B cell (primary cell): ENCODE data around the gene RIC8B. TPM values are rescaled to one million over a fixed set of nuclear protein-coding genes. Genes with fewer than 3 reads are reported as not detected.

Experiments
- ATAC-seq: fragments of 200-7000 bp; cut with Tn5 transposase; one replicate; pipeline ENCODE4 v1.10.0; 2021; ENCODE audit warnings: low read depth, mild to moderate bottlenecking, moderate number of reproducible peaks, moderate library complexity
- CTCF ChIA-PET: fragments of 350-600 bp; sonication (Branson Sonifier 250); formaldehyde crosslinking; loops from one replicate; lab custom pipeline; 2021; ENCODE audit warnings: antibody characterized with exemption, inconsistent platforms; lab: Charles Lee
- POLR2A ChIA-PET: fragments of 350-600 bp; sonication (Branson Sonifier 250); formaldehyde crosslinking; loops from one replicate; lab custom pipeline; 2021; ENCODE audit warnings: antibody characterized with exemption; lab: Charles Lee
- DNase-seq: peaks from one replicate; pipeline ENCODE4 v3.0.0; 2013
- H2AFZ ChIP-seq: 2 replicates; pipeline ENCODE4 v1.6.1; 2012; ENCODE audit warnings: mild to moderate bottlenecking, low read depth, low read length; ENCODE audit not compliant: insufficient read depth, poor library complexity, severe bottlenecking
- H3K27ac ChIP-seq, 2 donors: 1 replicate in 1 of 2; 2 replicates in 1 of 2; pipeline ENCODE4 v1.5.1; 2012 to 2013; ENCODE audit warnings: low read length in 2 of 2, mild to moderate bottlenecking in 2 of 2, moderate library complexity in 1 of 2
- H3K27me3 ChIP-seq, 4 experiments: fragments of 200-600 bp in 1 of 4; sonication (generic) in 1 of 4; replicated peaks in 1 of 4; 1 replicate in 2 of 4; 2 replicates in 2 of 4; pipeline versions ENCODE4 v1.6.1 to v1.7.0; 2013 to 2016; ENCODE audit warnings: low read length in 3 of 4, mild to moderate bottlenecking in 2 of 4, mixed read lengths in 1 of 4, moderate library complexity in 1 of 4; ENCODE audit not compliant: insufficient read depth in 4 of 4, control insufficient read depth in 3 of 4; ENCODE audit errors: control extremely low read depth in 1 of 4
- H3K36me3 ChIP-seq, 2 experiments: replicated peaks in 1 of 2; 1 replicate in 1 of 2; 2 replicates in 1 of 2; pipeline versions ENCODE4 v1.6.1 to v1.7.1; 2013; ENCODE audit warnings: low read length in 1 of 2; ENCODE audit not compliant: insufficient read depth in 2 of 2, control insufficient read depth in 1 of 2; ENCODE audit errors: control extremely low read depth in 1 of 2, extremely low read depth in 1 of 2
- H3K4me1 ChIP-seq, 2 donors: fragments of 200-600 bp in 1 of 2; sonication (generic) in 1 of 2; 1 replicate in 1 of 2; 2 replicates in 1 of 2; pipeline versions ENCODE4 v1.5.1 to v1.6.1; 2013 to 2017; ENCODE audit warnings: low read length in 2 of 2; ENCODE audit not compliant: control insufficient read depth in 2 of 2, insufficient read depth in 2 of 2
- H3K4me2 ChIP-seq: replicated peaks from 2 replicates; pipeline ENCODE3; 2012; ENCODE audit warnings: mild to moderate bottlenecking, low read depth, low read length; ENCODE audit not compliant: poor library complexity, severe bottlenecking
- H3K4me3 ChIP-seq, 5 experiments: fragments of 200-600 bp in 1 of 5; sonication (generic) in 1 of 5; 1 replicate in 3 of 5; 2 replicates in 2 of 5; pipeline versions ENCODE4 v1.5.1 to v1.7.0; 2011 to 2016; ENCODE audit warnings: low read length in 4 of 5, mild to moderate bottlenecking in 4 of 5, low read depth in 2 of 5, control low read depth in 1 of 5, moderate library complexity in 1 of 5; ENCODE audit not compliant: insufficient read depth in 1 of 5; ENCODE audit errors: control extremely low read depth in 1 of 5, extremely low read depth in 1 of 5
- H3K79me2 ChIP-seq: fragments of 200-600 bp; sonication (generic); one replicate; pipeline ENCODE4 v1.6.0; 2016; ENCODE audit warnings: low read length; ENCODE audit not compliant: control insufficient read depth, insufficient read depth
- H3K9ac ChIP-seq: fragments of 200-600 bp; sonication (generic); 2 replicates; pipeline ENCODE4 v1.6.1; 2017; ENCODE audit warnings: mild to moderate bottlenecking, low read length, moderate library complexity
- H3K9me3 ChIP-seq, 3 donors: one replicate each; pipeline versions ENCODE4 v1.6.1 to v1.7.1; 2013; ENCODE audit warnings: low read length in 2 of 3; ENCODE audit not compliant: control insufficient read depth in 2 of 3, insufficient read depth in 1 of 3; ENCODE audit errors: control extremely low read depth in 1 of 3
- H4K20me1 ChIP-seq: 2 replicates; pipeline ENCODE4 v1.6.0; 2012; ENCODE audit warnings: mild to moderate bottlenecking, low read length; ENCODE audit not compliant: insufficient read depth, control insufficient read depth, poor library complexity, severe bottlenecking
- H3K27ac Mint-ChIP-seq: one replicate; pipeline ENCODE4 v1.8.0; 2021; ENCODE audit warnings: mixed read lengths
- H3K27me3 Mint-ChIP-seq: one replicate; pipeline ENCODE4 v1.8.0; 2021; ENCODE audit warnings: mixed read lengths
- H3K4me1 Mint-ChIP-seq: one replicate; pipeline ENCODE4 v1.8.0; 2021; ENCODE audit warnings: mixed read lengths
- H3K4me3 Mint-ChIP-seq: one replicate; pipeline ENCODE4 v1.8.0; 2021; ENCODE audit warnings: mixed read lengths
- H3K9me3 Mint-ChIP-seq: one replicate; pipeline ENCODE4 v1.8.0; 2022; ENCODE audit warnings: mixed read lengths; ENCODE audit not compliant: insufficient read depth
- EZH2 ChIP-seq: IDR thresholded peaks from 2 replicates; pipeline ENCODE4 v1.6.1; 2012; ENCODE audit warnings: borderline replicate concordance, low read depth, mild to moderate bottlenecking, moderate library complexity, low read length; ENCODE audit not compliant: insufficient read depth, poor library complexity, severe bottlenecking
- WGBS: methylation state at CpG from one replicate; pipeline ENCODE4 v1.1.5; 2013; ENCODE audit warnings: missing lambda C conversion rate; ENCODE audit not compliant: insufficient coverage; 5-methylcytosine and 5-hydroxymethylcytosine counted together
- intact Hi-C: fragments of 100-400 bp; cut with micrococcal nuclease; formaldehyde crosslinking; loops from one replicate; pipeline ENCODE4 v1.10.0; 2022
- polyA plus RNA-seq: library from polyadenylated mRNA; depleted of rRNA; stranded (reverse); fragments of >200 nt; gene quantifications from 2 replicates; pipeline ENCODE4 v1.2.3, GENCODE V29; 2012
- total RNA-seq, 2 donors: library from RNA; stranded (reverse); fragments of 120-200 nt in 1 of 2; gene quantifications; 1 replicate in 1 of 2; 2 replicates in 1 of 2; pipeline versions ENCODE4 v1.2.3 to v1.2.4, GENCODE V29; 2013 to 2022
- TF ChIP-seq, protein P1 (sequence below): fragments of 200-600 bp; IDR thresholded peaks from one replicate; pipeline ENCODE4 v1.8.0; 2022; ENCODE audit warnings: antibody characterized with exemption, mild to moderate bottlenecking

The RIC8B gene
- total and polyA plus RNA-seq, 2 donors (not counting 1 experiment from before 2014, with no cell fraction given): 3.0 to 14.8 TPM

DNA sequence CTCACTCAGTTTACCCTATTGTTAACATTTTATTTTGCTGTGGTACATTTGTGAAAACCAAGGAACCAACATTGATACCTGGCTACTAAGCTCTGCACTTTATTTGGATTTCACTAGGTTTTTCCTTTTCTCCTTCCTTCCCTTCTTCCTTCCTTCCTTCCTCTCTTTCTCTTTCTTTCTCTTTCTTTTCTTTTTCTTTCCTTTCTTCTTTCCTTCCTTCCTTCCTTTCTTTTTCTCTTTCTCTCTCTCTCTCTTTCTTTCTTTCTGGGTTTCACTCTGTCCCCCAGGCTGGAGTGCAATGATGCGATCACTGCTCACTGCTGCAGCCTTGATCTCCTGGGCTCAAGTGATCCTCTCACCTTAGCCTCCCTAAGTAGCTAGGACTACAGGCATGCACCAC is 152.2 kb downstream of the RIC8B start:
- Mint-ChIP-seq H3K4me3 (no peak overlapping the region), H3K27ac (no peak overlapping the region), H3K4me1 (no peaks in the 10 kb centered on the region), H3K9me3 (peaks cover 7% of the 10 kb centered on the region), H3K27me3 (peaks cover 77% of the 10 kb centered on the region)
- no peak overlapping the region for H3K4me3 ChIP-seq
- no peak for DNase-seq
- no peaks in the 10 kb centered on the region for H4K20me1 ChIP-seq
- TF ChIP-seq, protein P1, sequence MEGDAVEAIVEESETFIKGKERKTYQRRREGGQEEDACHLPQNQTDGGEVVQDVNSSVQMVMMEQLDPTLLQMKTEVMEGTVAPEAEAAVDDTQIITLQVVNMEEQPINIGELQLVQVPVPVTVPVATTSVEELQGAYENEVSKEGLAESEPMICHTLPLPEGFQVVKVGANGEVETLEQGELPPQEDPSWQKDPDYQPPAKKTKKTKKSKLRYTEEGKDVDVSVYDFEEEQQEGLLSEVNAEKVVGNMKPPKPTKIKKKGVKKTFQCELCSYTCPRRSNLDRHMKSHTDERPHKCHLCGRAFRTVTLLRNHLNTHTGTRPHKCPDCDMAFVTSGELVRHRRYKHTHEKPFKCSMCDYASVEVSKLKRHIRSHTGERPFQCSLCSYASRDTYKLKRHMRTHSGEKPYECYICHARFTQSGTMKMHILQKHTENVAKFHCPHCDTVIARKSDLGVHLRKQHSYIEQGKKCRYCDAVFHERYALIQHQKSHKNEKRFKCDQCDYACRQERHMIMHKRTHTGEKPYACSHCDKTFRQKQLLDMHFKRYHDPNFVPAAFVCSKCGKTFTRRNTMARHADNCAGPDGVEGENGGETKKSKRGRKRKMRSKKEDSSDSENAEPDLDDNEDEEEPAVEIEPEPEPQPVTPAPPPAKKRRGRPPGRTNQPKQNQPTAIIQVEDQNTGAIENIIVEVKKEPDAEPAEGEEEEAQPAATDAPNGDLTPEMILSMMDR: peak; percentile 23
- no peak for TF ChIP-seq EZH2
- H3K79me2 ChIP-seq: no peaks in the 10 kb centered on the region
- H3K27me3 ChIP-seq: peaks cover 7 to 63% (median 54%) of the 10 kb centered on the region in 4 experiments
- no peak overlapping the region for H3K9ac ChIP-seq
- WGBS: 100% methylated on average over 1 of the region's 1 CpG
- peaks cover 0 to 3% of the 10 kb centered on the region in 2 donors for H3K4me1 ChIP-seq
- ATAC-seq: no peak
- intact Hi-C loops: loop anchor here (10.0 kb wide), 1 partner anchor 702 kb away; no protein-coding TSS in a partner anchor
- peaks cover 8 to 13% (median 10%) of the 10 kb centered on the region in 3 donors for H3K9me3 ChIP-seq
- no peak overlapping the region for H2AFZ ChIP-seq
- H3K4me2 ChIP-seq: no peak overlapping the region
- H3K36me3 ChIP-seq: no peaks in the 10 kb centered on the region
- H3K27ac ChIP-seq: no peak overlapping the region
- POLR2A ChIA-PET: no interaction called here
- CTCF ChIA-PET: no interaction called here

DNA sequence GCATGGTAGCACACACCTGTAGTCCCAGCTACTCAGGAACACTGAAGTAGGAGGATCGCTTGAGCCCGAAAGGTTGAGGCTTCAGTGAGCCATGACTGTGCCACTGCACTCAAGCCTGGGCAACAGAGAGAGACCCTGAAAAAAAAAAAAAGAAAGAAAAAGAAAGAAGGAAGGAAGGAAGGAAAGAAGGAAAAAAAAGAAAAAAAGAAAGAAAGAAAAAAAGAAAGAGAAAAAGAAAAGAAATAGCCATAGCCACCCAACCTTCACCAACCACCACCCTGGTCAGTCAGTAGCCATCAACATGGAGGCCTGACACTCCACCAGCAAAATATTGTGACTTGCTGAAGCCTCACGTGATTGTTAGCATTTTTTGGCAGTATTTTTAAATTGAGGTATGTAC is 159.8 kb downstream of the RIC8B start:
- H3K4me1 ChIP-seq: no peaks in the 10 kb centered on the region
- H3K4me1 Mint-ChIP-seq: no peaks in the 10 kb centered on the region
- H3K4me3 Mint-ChIP-seq: no peak overlapping the region
- no peak for TF ChIP-seq EZH2
- TF ChIP-seq, protein P1: no peak
- ChIA-PET CTCF (no interaction called here), POLR2A (no interaction called here)
- H3K4me2 ChIP-seq: no peak overlapping the region
- H3K4me3 ChIP-seq: no peak overlapping the region
- intact Hi-C loops: no loop called here
- WGBS: no CpG with 5 or more reads among the region's 3 CpGs
- no peak for DNase-seq
- H3K27me3 ChIP-seq: peaks cover 0 to 49% (median 34%) of the 10 kb centered on the region in 4 experiments
- H2AFZ ChIP-seq: no peak overlapping the region
- no peak for ATAC-seq
- H3K27me3 Mint-ChIP-seq: peaks cover 76% of the 10 kb centered on the region
- H3K9me3 Mint-ChIP-seq: no peaks in the 10 kb centered on the region
- H4K20me1 ChIP-seq: no peaks in the 10 kb centered on the region
- H3K79me2 ChIP-seq: no peaks in the 10 kb centered on the region
- no peak overlapping the region for H3K9ac ChIP-seq
- no peaks in the 10 kb centered on the region for H3K36me3 ChIP-seq
- H3K9me3 ChIP-seq: peaks cover 0 to 7% (median 3%) of the 10 kb centered on the region in 3 donors
- no peak overlapping the region for H3K27ac ChIP-seq
- no peak overlapping the region for H3K27ac Mint-ChIP-seq

Other genes starting within 250 kb of the RIC8B start
- gene RFX4, start 191.7 kb upstream of the RIC8B start, total RNA-seq: not detected in 2 replicates
- not detected in 2 replicates for gene RFX4, start 191.7 kb upstream of the RIC8B start, polyA plus RNA-seq
- 23.5 and 26.7 TPM in 2 replicates for gene TMEM263, start 181.2 kb downstream of the RIC8B start, total RNA-seq
- 4.8 and 11.3 TPM in 2 replicates for gene TMEM263, start 181.2 kb downstream of the RIC8B start, polyA plus RNA-seq
- gene MTERF2, start 212.5 kb downstream of the RIC8B start, total RNA-seq: 7.1 and 9.4 TPM in 2 replicates
- gene MTERF2, start 212.5 kb downstream of the RIC8B start, polyA plus RNA-seq: 3.1 and 3.7 TPM in 2 replicates